ENCODE data around the gene PARL. TPM values are rescaled to one million over a fixed set of nuclear protein-coding genes. Genes with fewer than 3 reads are reported as not detected.

The PARL gene
- total RNA-seq, 1 donor from 2014 or later, result 70.5 TPM

- Histone ChIP-seq H3K27ac (no peak overlapping the region), H3K4me2 (no peak overlapping the region), H3K4me3 (no peak overlapping the region), H3F3A (ENCODE audit: low read depth) (no peaks in the 10 kb centered on the region), H3K36me3 (no peaks in the 10 kb centered on the region), H3K4me1 (no peaks in the 10 kb centered on the region), H3K79me2 (ENCODE audit: low read depth) (no peaks in the 10 kb centered on the region), H3K9me3 (ENCODE audit: low read depth) (no peaks in the 10 kb centered on the region), H3K27me3 (no peaks in the 10 kb centered on the region), H4K20me1 (ENCODE audit: low read depth) (no peaks in the 10 kb centered on the region), H2AFZ (replicated peaks) (no peak overlapping the region), H3K9ac (no peak overlapping the region)
- H3K27ac Mint-ChIP-seq, result no peak overlapping the region
- H3K9me3 Mint-ChIP-seq, result no peaks in the 10 kb centered on the region
- no peaks in the 10 kb centered on the region for H3K36me3 Mint-ChIP-seq
- H3K4me3 Mint-ChIP-seq, result no peak overlapping the region
- DNase-seq (ENCODE audit: low spot score), result no peak
- peaks cover 2% of the 10 kb centered on the region for H3K27me3 Mint-ChIP-seq (ENCODE audit: insufficient read depth, low read depth)
- H3K4me1 Mint-ChIP-seq, result no peaks in the 10 kb centered on the region
- TF ChIP-seq EZH2 (IDR thresholded peaks at IDR 0.05) (no peak), CTCF (IDR thresholded peaks at IDR 0.05) (no peak), EZH2phosphoT487 (IDR thresholded peaks at IDR 0.05) (no peak)
These were observed 20.4 kb upstream of the PARL start for GRCh38 chr3:183904833-183905780.

GRCh38 chr3:183898028-183898431 lies 13.3 kb upstream of the PARL start:
- Histone ChIP-seq H3K4me2 (no peak overlapping the region), H3K36me3 (no peaks in the 10 kb centered on the region), H2AFZ (replicated peaks) (no peak overlapping the region), H3K4me3 (no peak overlapping the region), H3K4me1 (no peaks in the 10 kb centered on the region), H3K79me2 (ENCODE audit: low read depth) (no peaks in the 10 kb centered on the region), H3K27me3 (no peaks in the 10 kb centered on the region), H4K20me1 (ENCODE audit: low read depth) (no peaks in the 10 kb centered on the region), H3F3A (ENCODE audit: low read depth) (no peaks in the 10 kb centered on the region), H3K9ac (no peak overlapping the region), H3K27ac (no peak overlapping the region), H3K9me3 (ENCODE audit: low read depth) (no peaks in the 10 kb centered on the region)
- DNase-seq (ENCODE audit: low spot score), result no peak
- Mint-ChIP-seq H3K4me1 (no peaks in the 10 kb centered on the region), H3K9me3 (no peaks in the 10 kb centered on the region), H3K27ac (no peak overlapping the region), H3K27me3 (ENCODE audit: insufficient read depth, low read depth) (no peaks in the 10 kb centered on the region), H3K4me3 (no peak overlapping the region), H3K36me3 (no peaks in the 10 kb centered on the region)
- TF ChIP-seq CTCF (IDR thresholded peaks at IDR 0.05) (no peak), EZH2 (IDR thresholded peaks at IDR 0.05) (no peak), EZH2phosphoT487 (IDR thresholded peaks at IDR 0.05) (no peak)

GRCh38 chr3:183897606-183898005 lies 12.9 kb upstream of the PARL start:
- H3K4me2 ChIP-seq, result no peak overlapping the region
- H3K4me1 Mint-ChIP-seq, result no peaks in the 10 kb centered on the region
- TF ChIP-seq EZH2phosphoT487 (IDR thresholded peaks at IDR 0.05), result no peak
- no peak for TF ChIP-seq EZH2 (IDR thresholded peaks at IDR 0.05)
- H3K36me3 ChIP-seq, result no peaks in the 10 kb centered on the region
- H3K4me1 ChIP-seq, result no peaks in the 10 kb centered on the region
- H3K4me3 Mint-ChIP-seq, result no peak overlapping the region
- H3K9me3 Mint-ChIP-seq, result no peaks in the 10 kb centered on the region
- no peaks in the 10 kb centered on the region for H3K9me3 ChIP-seq (ENCODE audit: low read depth)
- H2AFZ ChIP-seq (replicated peaks), result no peak overlapping the region
- H3K27ac Mint-ChIP-seq, result no peak overlapping the region
- DNase-seq (ENCODE audit: low spot score), result no peak
- no peak overlapping the region for H3K27ac ChIP-seq
- no peaks in the 10 kb centered on the region for H3K27me3 ChIP-seq
- H4K20me1 ChIP-seq (ENCODE audit: low read depth), result no peaks in the 10 kb centered on the region
- no peaks in the 10 kb centered on the region for H3K79me2 ChIP-seq (ENCODE audit: low read depth)
- no peaks in the 10 kb centered on the region for H3F3A ChIP-seq (ENCODE audit: low read depth)
- no peak overlapping the region for H3K4me3 ChIP-seq
- H3K9ac ChIP-seq, result no peak overlapping the region
- no peaks in the 10 kb centered on the region for H3K36me3 Mint-ChIP-seq
- H3K27me3 Mint-ChIP-seq (ENCODE audit: insufficient read depth, low read depth), result no peaks in the 10 kb centered on the region

GRCh38 chr3:183896610-183897009 lies 11.9 kb upstream of the PARL start:
- no peak overlapping the region for H3K4me3 Mint-ChIP-seq
- no peaks in the 10 kb centered on the region for H4K20me1 ChIP-seq (ENCODE audit: low read depth)
- H3K36me3 ChIP-seq, result no peaks in the 10 kb centered on the region
- H3K4me1 ChIP-seq, result no peaks in the 10 kb centered on the region
- H2AFZ ChIP-seq (replicated peaks), result no peak overlapping the region
- TF ChIP-seq CTCF (IDR thresholded peaks at IDR 0.05) (no peak), EZH2 (IDR thresholded peaks at IDR 0.05) (no peak), EZH2phosphoT487 (IDR thresholded peaks at IDR 0.05) (no peak)
- H3K4me1 Mint-ChIP-seq, result no peaks in the 10 kb centered on the region
- H3K27me3 Mint-ChIP-seq (ENCODE audit: insufficient read depth, low read depth), result no peaks in the 10 kb centered on the region
- H3K79me2 ChIP-seq (ENCODE audit: low read depth), result no peaks in the 10 kb centered on the region
- H3K36me3 Mint-ChIP-seq, result no peaks in the 10 kb centered on the region
- no peaks in the 10 kb centered on the region for H3K9me3 Mint-ChIP-seq
- no peaks in the 10 kb centered on the region for H3K9me3 ChIP-seq (ENCODE audit: low read depth)
- H3K4me2 ChIP-seq, result no peak overlapping the region
- H3K9ac ChIP-seq, result no peak overlapping the region
- no peaks in the 10 kb centered on the region for H3F3A ChIP-seq (ENCODE audit: low read depth)
- DNase-seq (ENCODE audit: low spot score), result no peak
- no peaks in the 10 kb centered on the region for H3K27me3 ChIP-seq
- no peak overlapping the region for H3K4me3 ChIP-seq
- H3K27ac Mint-ChIP-seq, result no peak overlapping the region
- H3K27ac ChIP-seq, result no peak overlapping the region

Measured in neural progenitor cell (in vitro differentiated cells).